ENCODE results near the gene RTN3. TPM values are rescaled to one million over a fixed set of nuclear protein-coding genes. Genes with fewer than 3 reads are reported as not detected.

The RTN3 gene
- total and polyA plus RNA-seq, 12 donors: 31.1 to 72.0 (median 50.6) TPM

- intact Hi-C loops (cut with DNase I): loop anchor here in 1 of 10 donors (5.0 kb wide), 1 partner anchor 37 kb away; the partner anchor contains the start of gene SPINDOC
- no peak for ATAC-seq
- WGBS, 2 donors: 93 to 98% methylated on average over 3 of the region's 3 CpGs
- TF ChIP-seq CTCF (IDR thresholded peaks at IDR 0.05): no peak
- Histone ChIP-seq H3K4me3 (no peak overlapping the region), H3K27me3 (peaks cover 0 to 7% (median 0%) of the 10 kb centered on the region in 7 donors), H3K36me3 (no peaks in the 10 kb centered on the region), H3K9me3 (no peaks in the 10 kb centered on the region), H3K27ac (no peak overlapping the region), H3K4me1 (peaks cover 0 to 14% (median 4%) of the 10 kb centered on the region in 9 donors)
- no peak for DNase-seq
These were observed 93.9 kb downstream of the RTN3 start for GRCh38 chr11:63775191-63775590.

GRCh38 chr11:63779039-63779438 is 97.7 kb downstream of the RTN3 start:
- no peaks in the 10 kb centered on the region for H3K36me3 ChIP-seq
- DNase-seq: no peak
- no peak for TF ChIP-seq CTCF (IDR thresholded peaks at IDR 0.05)
- intact Hi-C loops (cut with DNase I): loop anchor here in 1 of 10 donors (5.0 kb wide), 1 partner anchor 33 kb away; the partner anchor contains the start of gene SPINDOC
- 55 to 62% methylated on average over 2 of the region's 2 CpGs for WGBS, 2 donors
- H3K4me3 ChIP-seq: no peak overlapping the region
- ATAC-seq: no peak
- no peaks in the 10 kb centered on the region for H3K27me3 ChIP-seq
- H3K27ac ChIP-seq: peak overlapping the region in 1 of 10 donors; percentile 0
- H3K9me3 ChIP-seq: no peaks in the 10 kb centered on the region
- H3K4me1 ChIP-seq: peaks cover 0 to 12% (median 0%) of the 10 kb centered on the region in 9 donors

GRCh38 chr11:63782749-63783148 is 101.4 kb downstream of the RTN3 start:
- H3K27ac ChIP-seq: no peak overlapping the region
- WGBS, 2 donors: 86 to 94% methylated on average over 6 of the region's 6 CpGs
- DNase-seq: no peak
- H3K36me3 ChIP-seq: no peaks in the 10 kb centered on the region
- H3K4me3 ChIP-seq: no peak overlapping the region
- intact Hi-C loops (cut with DNase I): no loop called here
- ATAC-seq: no peak
- TF ChIP-seq CTCF (IDR thresholded peaks at IDR 0.05): no peak
- H3K27me3 ChIP-seq: no peaks in the 10 kb centered on the region
- H3K9me3 ChIP-seq: no peaks in the 10 kb centered on the region
- peaks cover 0 to 13% (median 0%) of the 10 kb centered on the region in 9 donors for H3K4me1 ChIP-seq

- Histone ChIP-seq H3K36me3 (no peaks in the 10 kb centered on the region), H3K9me3 (no peaks in the 10 kb centered on the region), H3K4me1 (peaks cover 0 to 8% (median 0%) of the 10 kb centered on the region in 9 donors), H3K4me3 (no peak overlapping the region), H3K27me3 (no peaks in the 10 kb centered on the region), H3K27ac (no peak overlapping the region)
- WGBS, 2 donors: 38 to 43% methylated on average over 7 of the region's 7 CpGs
- ATAC-seq: no peak
- no peak for TF ChIP-seq CTCF (IDR thresholded peaks at IDR 0.05)
- intact Hi-C loops (cut with DNase I): no loop called here
- DNase-seq: no peak
These were observed 102.8 kb downstream of the RTN3 start for GRCh38 chr11:63783925-63784592.

Measured in heart right ventricle (tissue), 16 donors.